Stimulated activated CD4-positive, alpha-beta T cell treated with anti-CD3 and anti-CD28 coated beads, Interleukin-2, amount 100 ng/mL, for 48 hours (primary cell): ENCODE results near the gene GLIS1.

Experiments used
- DNase-seq, 2 donors: peaks; one replicate each; pipeline ENCODE4 v3.0.0-alpha.2; 2020

GLIS1 gene

DNA sequence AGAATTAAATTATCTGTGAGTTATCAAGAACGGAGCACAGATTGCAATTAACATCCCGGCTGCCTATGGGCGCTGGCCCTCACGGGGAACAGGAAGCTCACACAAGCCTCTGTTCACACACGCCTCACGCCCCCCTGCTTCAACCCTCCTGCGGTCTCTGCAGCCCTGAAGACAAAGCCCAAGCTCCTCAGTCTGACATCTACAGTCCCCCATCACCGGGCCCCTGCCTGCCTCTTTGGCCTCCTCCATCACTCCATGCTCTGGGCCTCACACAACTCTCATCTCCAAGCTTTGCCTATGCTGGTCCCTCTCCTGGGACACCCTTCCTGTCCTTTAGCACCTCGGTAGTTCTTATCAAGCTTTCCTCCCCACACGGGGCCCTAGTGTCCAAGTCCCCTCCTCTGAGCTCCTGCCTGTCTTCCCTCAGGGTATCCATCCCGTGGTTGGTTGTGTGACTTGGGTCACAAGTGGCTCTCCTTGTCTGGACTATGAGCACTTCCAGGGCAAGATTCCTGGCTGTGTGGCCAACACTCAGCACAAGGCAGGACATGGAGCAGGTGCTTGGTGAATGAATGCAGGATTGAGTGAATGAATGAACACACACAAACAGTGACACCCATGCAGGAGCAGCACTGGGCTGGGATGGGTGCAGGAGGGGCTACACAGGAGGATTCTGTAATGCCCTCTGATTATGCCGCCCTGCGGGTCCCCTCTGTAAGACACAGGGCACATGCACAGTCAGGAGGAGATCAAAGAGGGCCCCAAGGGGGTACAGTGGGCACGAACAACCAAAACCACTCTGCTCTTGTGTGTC, 163.6 kb downstream of the GLIS1 start:
- DNase-seq, result no peak

- no peak for DNase-seq
Measured at GRCh38 chr1:53574621-53575020, 164.3 kb downstream of the GLIS1 start.

GRCh38 chr1:53573931-53574330, 165.0 kb downstream of the GLIS1 start:
- DNase-seq, result no peak

GRCh38 chr1:53573522-53573921, 165.4 kb downstream of the GLIS1 start:
- DNase-seq, result no peak

DNA sequence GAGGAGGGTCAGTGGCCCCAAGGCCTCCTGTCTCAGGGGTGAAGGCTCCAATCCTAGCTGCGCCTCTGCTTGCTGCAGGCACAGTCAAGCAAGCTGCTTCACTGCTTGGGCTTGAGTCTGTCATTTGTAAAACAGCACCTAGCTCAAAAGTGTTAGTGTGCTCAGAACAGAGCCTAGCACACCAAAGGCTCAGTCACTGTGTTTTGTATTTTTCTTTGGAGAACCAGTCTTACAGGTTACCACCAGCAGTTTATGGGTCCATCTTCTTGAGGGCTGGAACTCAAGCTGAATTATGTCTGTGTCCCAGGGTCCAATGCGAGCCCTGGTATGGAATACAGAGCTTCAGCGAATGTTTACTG, 166.2 kb downstream of the GLIS1 start:
- no peak for DNase-seq

DNA sequence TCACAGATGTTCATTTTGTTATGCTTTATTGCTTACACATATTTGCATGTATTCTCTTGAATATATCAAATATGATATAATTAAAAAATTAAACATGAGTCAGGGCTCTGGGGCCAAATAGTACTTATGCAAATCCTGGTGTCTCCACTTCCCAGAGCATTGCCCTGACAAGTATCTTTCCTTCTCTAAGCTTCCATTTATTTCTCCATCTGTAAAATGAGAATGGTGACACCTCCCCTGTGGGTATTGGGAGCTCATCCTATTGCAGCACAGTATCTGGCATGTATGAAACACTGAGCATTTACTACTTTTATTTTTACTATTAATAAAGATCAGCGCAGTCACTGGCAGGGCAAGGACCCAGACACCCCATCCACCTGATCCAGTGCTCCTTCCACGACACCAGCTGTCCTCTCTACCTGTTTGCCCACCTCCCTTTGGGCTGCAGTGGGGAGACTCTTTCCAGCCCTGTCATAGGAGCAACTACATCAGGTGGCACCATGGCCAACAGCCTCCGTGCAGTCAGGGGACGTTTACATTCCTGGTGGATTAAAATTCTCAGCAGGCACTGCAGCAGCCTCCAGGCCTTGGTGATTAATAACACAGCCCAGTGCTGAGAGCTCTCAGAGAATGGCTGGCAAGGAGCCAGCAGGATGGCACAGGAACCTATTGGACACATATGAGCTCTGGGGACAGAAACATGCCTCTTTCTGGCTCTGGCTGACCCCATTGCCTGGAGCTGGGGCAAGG, 166.7 kb downstream of the GLIS1 start:
- no peak for DNase-seq

DNA sequence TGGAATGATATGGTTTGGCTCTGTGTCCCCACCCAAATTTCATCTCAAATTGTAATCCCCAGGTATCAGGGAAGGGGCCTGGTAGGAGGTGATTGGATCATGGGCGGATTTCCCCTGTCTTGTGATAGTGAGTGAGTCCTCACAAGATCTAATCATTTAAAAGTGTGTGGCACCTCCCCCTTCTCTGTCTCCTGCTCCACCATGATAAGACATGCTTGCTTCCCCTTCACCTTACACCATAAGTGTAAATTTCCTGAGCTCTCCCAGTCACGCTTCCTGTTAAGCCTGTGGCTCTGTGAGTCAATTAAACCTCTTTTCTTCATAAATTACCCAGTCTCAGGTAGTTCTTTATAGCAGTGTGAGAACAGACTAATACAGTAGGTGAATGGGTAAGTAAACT, 170.4 kb downstream of the GLIS1 start:
- no peak for DNase-seq

DNA sequence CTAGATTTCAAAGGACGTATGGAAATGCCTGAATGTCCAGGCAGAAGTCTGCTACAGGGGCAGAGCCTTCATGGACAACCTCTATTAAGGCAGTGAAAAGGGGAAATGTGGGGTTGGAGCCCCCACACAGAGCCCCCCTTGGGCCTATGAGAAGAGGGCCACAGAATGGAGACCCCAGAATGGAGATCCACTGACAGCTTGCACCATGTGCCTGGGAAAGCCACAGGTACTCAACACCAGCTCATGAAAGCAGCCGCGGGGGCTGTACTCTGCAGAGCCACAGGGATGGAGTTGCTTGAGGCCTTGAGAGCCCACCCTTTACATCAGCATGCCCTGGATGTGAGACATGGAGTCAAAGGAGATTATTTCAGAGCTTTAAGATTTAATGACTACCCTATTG, 171.1 kb downstream of the GLIS1 start:
- DNase-seq, result no peak

GRCh38 chr1:53567450-53567849, 171.5 kb downstream of the GLIS1 start:
- DNase-seq, result no peak

GRCh38 chr1:53563611-53564010, 175.4 kb downstream of the GLIS1 start:
- DNase-seq, result no peak

- no peak for DNase-seq
Measured at GRCh38 chr1:53562981-53563379, 176.0 kb downstream of the GLIS1 start.

DNA sequence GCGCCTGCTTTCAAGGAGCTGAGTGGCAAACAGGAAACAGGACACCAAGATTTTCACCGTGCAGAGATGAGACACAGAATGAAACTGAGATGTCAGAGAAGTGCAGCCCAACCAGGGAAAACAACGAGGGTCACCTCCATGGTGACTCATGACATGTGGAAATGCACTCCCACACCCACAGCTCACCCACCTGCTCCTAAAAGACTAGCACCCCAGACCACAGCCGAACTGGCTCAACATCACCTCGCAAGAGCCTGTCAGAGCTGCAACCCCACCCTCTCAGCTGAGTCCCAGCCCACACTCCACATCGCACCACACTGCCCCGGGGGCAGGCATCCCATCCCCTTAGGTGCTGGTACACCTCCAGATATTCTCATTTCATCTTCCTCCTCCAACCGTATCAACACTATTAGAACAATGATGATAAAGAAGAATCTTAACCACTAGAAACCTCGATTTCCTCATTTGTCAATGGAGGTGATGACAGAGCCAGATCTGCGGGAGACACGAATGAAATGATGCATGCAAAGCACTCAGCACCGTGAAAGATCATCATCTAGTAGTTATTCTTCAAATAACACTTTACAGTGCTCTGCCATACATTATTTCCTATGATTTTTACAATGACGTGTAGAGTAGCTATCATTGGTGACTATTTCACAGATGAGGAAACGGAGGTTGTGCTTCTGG, 176.5 kb downstream of the GLIS1 start:
- peak; percentile 8 to 24 for DNase-seq

- DNase-seq, result no peak
Measured at GRCh38 chr1:53561503-53562105, 177.4 kb downstream of the GLIS1 start.

GRCh38 chr1:53560581-53561502, 178.1 kb downstream of the GLIS1 start:
- no peak for DNase-seq

DNA sequence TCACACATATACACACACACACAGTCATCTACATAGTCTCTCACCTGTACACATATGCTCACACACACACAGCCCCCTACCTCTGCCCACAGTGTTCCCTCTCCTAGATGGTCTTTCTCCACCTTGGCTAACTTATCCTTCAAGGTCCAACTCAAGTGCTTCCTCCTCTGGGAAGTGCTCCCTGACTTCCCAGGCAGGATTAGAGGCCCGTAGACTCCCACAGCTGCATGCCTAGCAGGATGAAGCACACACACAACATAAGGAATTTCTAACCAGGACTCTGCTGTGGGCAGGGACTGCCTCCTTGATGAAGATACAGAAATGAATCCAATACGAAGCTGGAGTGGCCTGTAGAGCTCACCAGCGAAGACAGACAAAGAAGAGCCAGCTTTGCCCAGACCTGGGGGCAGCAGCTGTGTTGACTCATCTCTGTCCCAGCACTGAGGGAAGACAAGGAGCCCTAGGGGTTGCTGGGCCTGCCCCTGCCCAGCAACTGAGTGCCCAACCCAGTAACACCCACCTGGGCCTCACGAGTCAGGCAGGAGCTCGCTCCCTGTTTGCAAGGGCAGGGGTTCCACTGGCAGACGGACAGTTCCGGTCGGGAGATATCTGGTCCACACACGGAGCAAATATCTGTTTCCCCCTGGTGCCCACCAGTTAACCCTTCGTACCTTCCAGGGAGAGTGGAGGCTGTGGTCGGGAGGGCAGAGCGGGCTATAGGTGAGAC, 178.9 kb downstream of the GLIS1 start:
- no peak for DNase-seq

- DNase-seq, result no peak
Measured at GRCh38 chr1:53559391-53559815, 179.6 kb downstream of the GLIS1 start.

- DNase-seq, result no peak
Measured at GRCh38 chr1:53558739-53559315, 180.1 kb downstream of the GLIS1 start.

DNA sequence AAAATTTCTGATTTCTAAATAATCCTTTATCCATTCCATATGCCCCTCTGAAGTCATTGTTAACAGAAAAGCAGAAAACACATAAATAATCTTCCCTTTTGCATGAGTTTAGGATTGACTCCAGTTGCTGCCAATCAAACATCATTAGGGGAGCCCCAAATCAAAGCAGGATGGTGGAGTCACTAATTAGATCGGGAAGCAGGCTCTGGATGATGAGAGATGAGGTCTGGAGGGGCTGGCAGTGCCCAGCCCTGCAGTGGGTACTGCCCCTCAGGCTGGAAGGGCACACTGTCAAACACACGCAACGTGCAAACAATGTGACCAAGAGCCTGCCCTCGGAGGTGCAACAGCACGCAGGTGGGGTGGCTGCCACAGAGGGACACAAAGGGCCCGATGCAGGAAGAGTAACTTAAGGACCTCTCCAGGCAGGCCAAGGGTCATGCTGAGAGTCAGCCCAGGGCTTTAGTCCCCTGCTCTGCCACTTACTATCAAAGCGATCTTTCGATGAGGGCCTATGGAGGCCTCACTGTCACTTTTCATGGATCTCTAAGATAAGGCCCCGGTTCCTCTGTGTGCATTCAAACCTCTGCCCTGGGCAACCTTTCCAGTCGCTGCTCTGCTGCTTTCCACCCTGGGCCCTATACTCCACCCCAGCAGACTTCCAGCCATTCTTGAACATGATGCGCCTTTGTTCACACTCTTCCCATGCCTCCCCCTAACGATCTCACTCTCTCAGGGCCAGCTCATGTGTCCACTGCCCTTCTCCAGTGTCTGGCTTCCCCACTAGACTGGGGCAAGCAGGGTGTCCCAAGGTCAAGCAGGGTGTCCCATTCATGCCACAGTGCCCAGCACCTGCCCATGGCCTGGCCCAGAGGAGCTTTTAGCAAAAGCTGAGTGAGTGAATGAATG, 180.9 kb downstream of the GLIS1 start:
- DNase-seq, result no peak

DNA sequence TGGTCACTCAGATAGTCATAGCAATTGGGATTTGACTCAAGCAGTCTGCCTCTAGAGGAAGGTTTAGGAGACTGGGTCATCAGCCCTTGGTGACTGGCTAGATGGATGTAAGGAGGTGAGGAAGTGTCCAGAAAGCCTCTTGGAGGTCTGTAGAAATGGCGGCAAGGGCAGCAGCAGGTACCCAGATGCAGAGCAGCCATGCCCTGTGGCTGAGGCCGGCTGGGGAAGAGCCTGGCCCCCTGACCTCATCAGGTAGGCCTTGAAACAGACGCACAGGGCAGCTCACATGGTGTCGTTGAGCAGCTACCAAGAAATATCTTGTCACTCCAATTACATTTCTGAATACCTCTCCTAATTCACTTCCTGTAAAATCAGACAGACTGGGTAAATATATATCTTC, 181.6 kb downstream of the GLIS1 start:
- DNase-seq, result no peak

GRCh38 chr1:53556657-53557227, 182.2 kb downstream of the GLIS1 start:
- no peak for DNase-seq
